NCI-H526 treated with DMSO at 0.1 percent for 48 hours (cell line): Measurements from ENCODE around the gene PQBP1.
"Not testable (repeated sequence)": the region's sequence is repeated elsewhere in the genome, so short reads cannot be mapped to it uniquely, and the experiment has no call there.

Source experiments
- DNase-seq: peaks from one replicate; lab custom pipeline; 2025; lab: John Stamatoyannopoulos, UW

The PQBP1 gene, protein sequence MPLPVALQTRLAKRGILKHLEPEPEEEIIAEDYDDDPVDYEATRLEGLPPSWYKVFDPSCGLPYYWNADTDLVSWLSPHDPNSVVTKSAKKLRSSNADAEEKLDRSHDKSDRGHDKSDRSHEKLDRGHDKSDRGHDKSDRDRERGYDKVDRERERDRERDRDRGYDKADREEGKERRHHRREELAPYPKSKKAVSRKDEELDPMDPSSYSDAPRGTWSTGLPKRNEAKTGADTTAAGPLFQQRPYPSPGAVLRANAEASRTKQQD

DNA sequence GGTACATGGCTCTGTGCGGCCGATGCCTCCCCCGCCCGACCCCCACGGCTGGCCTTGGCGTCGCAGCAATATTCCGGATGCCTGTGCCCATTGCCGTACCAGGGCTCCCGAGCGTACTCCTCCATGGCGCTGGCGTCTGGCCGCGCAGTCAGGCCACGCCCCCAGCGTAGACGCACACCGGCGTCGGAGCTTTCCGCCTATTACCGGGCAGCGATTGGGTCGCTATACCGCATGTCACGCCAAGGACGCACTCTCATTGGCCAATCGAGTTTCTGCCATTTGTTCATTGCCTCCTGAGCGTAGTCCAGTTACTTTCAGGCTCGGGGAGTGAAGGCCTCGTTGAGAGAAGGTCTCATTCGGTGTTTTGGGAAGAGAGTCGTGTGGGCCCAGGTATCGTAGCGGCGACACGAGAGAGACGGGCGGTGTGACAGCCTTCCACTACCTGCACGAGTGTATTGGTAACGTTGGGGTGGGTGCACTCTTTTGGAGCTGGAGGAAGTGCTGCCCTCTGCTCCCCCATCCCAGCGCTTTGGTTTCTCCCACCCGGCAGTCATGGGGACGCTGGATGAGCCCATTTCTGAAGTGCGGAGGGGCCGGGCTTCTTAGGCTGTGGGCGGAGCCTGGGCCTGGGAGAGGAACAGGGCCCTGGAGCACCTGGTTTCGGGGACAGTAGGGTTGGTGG, at the start of gene PQBP1, which contains the start of gene TIMM17B:
PQBP1 (plus strand) TSS at position 306 of the 682 bp plus-strand sequence. CDS start 580 bp downstream, outside the sequence.
TIMM17B (minus strand) TSS at position 144 of the 682 bp plus-strand sequence; CDS start at position 125, 19 bp downstream.
- peak; percentile 89 for DNase-seq

DNA sequence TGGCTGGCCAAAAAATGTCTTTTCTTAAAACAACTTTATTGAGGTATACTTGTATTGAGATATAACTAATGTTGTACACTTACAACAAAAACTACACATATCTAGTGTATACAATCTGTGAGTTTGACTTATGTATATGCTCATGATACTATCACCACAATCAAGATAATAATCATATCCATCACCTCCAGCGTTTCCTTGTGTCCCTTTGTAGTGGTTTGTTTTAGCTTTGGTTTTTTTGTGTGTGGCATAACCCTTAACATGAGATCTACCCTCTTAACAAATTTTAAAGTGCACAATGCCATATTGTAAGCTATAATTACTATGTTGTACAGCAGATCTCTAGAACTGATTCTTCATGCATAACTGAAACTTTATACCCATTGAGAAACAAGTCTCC, 48.9 kb upstream of the PQBP1 start:
- DNase-seq = no peak

DNA sequence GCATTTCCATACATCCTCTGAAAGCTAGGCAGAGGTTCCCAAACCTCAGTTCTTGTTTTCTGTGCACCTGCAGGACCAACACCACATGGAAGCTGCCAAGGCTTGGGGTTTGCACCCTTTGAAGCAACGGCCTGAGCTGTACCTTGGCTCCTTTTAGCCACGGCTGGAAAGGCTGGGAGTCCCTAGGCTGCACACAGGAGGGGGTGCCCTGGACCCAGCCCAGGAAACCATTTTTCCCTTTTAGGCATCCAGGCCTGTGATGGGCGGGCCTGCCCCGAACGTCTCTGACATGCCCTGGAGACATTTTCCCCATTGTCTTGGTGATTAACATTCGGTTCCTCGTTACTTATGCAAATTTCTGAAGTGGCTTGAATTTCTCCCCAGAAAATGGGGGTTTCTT, 44.9 kb upstream of the PQBP1 start:
- no peak for DNase-seq

DNA sequence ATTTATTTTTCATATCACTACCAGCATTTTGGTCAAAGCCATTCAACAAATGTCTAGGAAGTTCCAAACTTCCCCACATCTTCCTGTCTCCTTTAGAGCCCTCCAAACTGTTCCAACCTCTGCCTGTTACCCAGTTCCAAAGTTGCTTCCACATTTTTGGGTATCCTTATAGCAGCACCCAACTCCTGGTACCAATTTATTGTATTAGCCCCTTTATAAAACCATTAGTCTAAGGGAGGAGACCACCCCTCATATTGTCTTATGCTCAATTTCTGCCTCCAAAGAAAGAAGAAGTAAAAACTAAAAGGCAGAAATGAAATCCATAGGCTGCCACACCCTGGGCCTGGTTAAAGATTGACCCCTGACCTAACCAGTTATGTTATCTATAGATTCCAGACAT, 44.2 kb upstream of the PQBP1 start:
- DNase-seq = not testable (repeated sequence)

DNA sequence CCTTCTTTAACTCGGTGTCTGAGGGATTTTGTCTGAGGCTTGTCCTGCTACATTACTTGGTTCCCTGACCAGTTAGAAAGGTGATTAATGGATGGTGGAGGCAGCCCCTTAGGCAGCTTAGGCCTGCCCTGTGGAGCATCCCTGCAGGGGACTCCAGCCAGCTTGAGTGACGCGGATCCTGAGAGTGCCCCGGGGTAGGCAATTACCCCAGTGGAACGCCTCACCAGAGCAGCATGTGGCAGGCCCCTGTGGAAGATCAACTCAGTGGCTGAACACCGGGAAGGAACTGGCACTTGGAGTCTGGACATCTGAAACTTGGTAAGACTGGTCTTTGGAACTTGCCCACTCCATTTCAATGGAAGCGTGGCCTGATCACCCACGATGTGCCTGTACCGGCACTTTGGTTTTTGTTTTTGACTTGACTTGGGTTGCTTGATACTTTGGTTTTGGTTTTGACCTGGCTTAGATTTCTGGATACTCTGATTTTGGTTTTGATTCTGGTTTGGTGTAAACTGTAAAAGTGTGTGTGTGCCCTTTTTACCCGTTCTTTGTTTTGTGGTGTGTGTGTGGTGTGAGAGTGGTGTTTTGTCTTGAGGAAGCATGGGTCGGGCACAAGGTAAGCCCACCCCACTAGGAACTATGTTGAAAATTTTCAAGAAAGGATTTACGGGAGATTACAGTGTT, 43.5 kb upstream of the PQBP1 start:
- DNase-seq = not testable (repeated sequence)

DNA sequence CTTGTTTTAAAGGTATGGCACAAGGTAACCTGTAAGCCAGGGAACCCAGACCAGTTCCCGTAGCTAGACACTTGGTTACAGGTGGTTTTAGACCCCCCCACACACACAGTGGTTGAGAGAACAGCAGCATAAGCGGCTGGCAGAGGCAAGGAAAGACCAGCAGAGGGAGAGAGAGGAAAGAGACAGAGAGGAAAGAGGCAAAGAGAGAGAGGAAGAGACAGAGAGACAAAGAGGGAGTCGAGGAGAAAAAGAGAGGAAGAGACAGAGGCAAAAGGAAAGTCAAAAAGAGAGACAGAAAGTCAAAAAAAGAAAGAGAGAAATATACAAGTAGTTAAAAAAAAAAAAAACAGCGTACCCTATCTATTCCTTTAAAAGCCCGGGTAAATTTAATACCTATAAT, 42.8 kb upstream of the PQBP1 start:
- no peak for DNase-seq

DNA sequence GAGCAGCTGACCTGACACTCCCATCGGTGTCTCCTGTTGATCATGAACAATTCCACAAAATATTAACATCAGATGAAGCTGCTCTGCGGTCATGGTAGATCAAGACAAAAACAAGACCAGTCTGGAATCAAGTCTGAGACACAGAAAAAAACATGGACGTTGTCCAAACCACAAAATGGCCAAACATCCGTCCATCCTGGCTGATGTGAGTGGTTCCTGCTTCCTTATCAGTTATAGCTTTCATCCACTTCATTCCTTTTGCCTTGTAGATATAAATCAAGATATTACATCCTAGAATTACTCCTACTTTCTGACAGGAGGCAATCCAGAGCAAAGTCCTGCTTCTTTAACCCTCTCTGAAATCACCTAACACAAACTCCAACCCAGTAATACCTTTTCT, 33.5 kb upstream of the PQBP1 start:
- no peak for DNase-seq

DNA sequence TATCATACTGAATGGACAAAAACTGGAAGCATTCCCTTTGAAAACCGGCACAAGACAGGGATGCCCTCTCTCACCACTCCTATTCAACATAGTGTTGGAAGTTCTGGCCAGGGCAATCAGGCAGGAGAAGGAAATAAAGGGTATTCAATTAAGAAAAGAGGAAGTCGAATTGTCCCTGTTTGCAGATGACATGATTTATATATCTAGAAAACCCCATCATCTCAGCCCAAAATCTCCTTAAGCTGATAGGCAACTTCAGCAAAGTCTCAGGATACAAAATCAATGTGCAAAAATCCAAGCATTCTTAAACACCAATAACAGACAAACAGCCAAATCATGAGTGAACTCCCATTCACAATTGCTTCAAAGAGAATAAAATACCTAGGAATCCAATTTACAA, 25.7 kb upstream of the PQBP1 start:
- DNase-seq = not testable (repeated sequence)

DNA sequence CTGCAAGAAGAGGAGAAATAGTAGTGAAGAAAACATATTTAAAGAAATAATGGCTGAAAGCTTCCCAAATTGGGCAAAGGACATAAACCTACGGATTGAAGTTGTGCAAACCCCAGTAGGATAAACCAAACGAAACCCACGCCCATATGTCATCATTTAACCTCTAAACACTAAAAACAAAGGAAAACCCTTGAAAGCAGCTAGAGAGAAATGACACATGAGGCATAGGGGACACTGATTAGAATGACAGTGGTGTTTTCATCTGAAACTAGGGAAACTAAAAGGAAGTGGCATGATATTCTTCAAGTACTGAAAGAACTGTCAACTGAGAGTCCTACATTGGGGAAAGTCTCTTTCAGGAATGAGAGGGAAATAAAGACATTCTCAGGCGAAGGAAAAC, 20.8 kb upstream of the PQBP1 start:
- DNase-seq = not testable (repeated sequence)

DNA sequence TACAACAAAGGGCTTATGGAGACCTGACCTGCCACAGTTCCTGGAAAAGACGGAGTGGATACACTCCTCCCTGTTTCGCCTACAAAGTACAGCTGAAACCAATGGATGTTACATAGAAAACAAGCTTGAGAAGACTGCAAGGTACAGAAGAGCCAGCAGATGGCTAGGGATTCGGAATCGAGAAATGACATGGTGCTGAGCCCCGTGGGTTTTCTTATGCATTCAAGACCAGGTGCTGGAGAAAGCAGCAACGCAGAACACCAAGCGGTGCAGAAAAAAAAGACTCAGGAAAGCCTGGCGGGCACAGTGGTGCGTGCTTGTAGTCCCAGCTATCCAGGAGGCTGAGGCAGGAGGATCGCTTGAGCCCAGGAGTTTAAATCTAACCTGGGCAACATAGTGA, 14.0 kb upstream of the PQBP1 start:
- peak; percentile 2 for DNase-seq

DNA sequence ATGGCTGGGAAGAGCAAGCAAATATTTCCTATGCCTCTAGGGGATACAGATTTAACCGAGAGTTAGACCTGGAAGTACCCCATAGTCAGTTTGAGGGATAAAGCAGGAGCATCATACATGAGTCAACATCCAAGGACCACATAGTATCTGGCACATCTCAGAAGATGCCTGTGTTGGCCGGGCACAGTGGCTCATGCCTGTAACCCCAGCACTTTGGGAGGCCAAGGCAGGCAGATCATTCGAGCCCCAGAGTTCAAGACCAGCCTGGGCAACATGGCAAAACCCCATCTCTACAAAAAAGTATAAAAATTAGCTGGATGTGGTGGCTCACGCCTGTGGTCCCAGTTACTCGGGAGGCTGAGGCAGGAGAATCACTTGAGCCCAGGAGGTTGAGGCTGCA, 11.1 kb upstream of the PQBP1 start:
- not testable (repeated sequence) for DNase-seq

DNA sequence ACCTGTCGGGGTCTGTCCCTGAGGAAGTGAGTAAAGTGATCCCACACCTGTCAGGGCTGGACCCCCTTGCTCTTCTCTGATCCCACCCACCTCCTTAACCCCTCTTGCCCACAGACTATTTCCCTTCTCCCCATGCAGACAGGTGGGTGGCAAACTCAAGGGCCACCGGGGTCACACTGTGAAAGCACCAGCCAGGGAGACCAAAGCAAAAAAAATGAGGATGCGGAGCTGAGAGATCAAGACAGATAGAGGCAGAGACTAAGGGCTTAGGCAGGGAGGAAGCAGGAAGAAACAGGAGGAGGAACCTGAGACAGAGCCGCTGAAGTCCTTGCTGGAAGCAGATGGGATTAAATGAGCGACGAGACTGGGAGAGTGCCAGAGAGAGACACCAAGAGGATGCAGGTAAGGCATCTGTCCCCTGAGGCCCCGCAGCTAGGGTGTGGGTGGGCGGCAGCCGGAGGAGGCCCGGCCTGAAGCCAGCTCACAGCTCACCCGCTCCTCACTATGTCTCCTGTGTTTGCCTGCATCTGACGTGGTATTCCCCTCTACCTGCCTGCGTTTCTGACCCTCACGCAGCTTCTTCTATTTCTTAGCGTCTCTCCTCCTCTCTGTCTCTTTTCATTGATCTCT, 7.3 kb upstream of the PQBP1 start:
- DNase-seq = no peak

DNA sequence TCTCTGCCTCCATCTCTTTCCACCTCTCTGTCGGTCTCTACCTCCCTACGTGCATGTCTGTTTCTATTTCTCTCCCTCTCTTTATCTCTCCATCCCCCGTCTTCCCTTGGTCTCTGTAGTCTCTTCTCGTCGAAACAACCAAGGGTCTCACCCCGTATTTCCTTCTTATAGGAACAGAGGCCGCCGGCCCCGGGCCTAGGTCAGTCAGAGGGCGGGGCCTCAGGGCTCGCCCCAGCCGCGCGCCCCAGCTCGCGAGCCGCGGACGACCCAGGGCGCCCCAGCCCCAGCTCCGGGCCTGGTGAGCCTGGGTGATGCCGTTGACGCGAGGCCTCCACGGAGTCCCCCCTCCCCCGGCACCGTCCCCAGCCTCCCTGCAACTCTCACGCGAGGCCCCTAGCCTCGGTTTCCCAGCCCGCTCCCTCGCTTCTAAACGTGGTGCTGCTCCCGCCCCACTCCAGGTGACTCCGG, 6.8 kb upstream of the PQBP1 start:
- DNase-seq = no peak

DNA sequence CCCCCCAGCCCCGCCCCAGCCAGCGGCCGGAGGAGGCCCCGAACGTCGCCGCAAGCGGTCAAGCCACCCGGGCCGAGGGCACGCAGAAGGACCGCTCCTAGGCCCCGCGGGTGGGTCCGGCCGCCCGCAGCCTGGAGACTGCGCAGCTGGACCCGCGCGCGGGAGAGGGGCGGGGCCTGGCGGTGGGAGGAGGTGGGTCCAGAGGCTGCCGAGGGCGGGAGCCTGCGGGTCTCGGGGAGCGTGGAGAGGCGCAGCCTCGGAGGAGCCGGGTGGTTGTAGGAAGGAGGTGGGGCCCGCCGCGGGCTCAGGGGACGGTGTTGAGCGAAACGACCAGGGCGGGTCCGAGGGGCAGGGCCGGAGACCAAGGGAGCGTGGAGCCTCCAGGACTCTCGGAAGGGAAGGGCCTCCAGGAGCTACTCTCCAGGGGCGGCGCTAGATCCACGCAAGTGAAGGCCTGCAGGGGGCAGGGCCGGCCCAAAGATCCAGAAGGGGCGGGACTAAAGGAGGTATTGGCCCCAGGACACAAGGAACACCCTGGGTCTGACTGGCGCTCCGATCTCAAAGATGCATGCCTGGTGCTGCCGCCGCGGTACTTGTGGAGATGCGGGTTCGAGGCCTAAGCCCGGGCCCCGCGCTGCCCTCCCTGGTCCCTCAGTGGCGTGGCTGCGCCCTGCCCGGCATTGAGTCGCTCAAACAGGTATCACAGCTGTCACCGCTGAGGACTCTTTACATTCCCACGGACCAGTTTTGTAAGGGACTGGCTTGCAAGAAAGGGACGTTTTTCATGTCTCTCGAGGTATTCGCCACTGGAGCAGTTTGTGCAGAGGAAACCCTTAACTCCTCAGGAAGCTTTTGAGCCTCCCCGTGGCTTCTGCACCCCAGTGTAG, 6.1 kb upstream of the PQBP1 start:
- DNase-seq = peak; percentile 75

DNA sequence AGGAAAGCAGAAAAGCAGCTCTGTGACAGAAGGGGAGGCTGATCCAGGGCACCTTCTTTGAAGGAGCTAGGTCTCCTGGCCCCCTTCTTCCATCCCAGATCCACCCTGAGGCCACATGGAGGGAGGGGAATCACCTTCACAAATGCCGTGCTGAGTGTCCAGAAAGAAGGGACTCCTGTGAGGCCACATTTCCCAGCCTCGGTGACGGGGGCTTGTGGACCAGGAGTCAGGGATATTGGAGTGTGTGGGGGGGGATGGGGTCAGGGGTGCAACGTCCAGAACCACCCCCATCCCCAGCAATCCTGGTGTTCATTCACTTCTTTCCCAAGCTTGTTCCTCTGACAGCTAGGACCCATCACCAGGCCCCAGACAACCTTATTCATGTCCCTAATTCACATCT, 4.8 kb upstream of the PQBP1 start:
- DNase-seq = no peak

DNA sequence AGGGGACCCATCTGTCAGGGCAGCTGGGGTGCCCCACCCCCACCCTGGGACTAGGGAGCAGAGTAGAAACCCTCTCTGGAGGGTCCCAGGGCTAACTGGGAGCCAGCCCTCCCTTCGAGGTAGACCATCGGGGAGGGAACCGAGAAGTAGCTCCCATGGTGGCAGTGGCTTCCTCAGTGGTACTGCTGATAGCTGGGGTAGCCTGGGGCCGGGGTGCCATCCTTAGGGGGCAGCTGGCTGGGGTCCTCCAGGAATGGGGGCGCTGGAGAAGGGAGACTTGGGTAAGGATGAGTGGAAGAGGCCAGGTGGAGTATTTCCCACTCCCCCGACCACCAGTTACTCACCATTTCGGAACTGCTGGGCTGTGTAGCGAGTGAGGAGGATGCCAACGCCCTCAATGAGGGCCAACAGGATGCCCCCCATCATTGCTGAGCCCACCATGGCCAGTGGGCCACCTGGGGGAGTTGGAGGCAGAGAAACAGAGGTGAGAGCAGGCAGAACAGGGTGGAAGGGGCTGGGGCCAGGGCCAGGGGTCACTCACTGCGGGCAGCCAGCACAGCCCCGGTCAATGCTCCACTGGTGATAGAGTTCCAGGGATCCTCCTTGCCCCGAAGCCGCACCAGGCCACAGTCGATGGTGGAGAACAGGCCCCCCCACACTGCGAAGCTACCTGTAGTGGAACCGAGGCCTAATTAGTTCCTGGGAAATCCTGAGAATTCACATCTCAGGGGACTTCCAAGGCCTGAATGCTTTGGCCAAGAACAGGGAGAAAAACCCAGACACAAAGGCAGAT, 4.0 kb upstream of the PQBP1 start:
- DNase-seq = no peak

DNA sequence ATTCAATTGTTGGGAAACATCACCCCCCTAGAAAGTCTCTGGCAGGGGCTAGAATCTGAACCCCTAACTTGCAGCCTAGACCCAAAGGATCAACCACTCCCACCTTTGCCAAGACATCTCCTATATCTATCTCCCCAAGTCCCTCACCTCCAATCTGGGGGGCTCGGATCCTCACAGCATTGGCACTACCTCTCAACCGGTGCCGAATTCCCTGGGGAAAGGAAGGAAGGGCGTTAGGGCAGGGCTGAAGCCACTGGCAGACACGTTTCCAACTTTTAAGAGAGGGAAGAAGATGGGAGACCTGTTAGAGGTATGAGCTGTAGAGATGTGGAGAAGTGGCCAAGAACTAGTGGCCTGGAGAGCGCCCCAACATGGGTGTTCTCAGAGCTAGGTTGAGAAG, 2.8 kb upstream of the PQBP1 start:
- DNase-seq = no peak

DNA sequence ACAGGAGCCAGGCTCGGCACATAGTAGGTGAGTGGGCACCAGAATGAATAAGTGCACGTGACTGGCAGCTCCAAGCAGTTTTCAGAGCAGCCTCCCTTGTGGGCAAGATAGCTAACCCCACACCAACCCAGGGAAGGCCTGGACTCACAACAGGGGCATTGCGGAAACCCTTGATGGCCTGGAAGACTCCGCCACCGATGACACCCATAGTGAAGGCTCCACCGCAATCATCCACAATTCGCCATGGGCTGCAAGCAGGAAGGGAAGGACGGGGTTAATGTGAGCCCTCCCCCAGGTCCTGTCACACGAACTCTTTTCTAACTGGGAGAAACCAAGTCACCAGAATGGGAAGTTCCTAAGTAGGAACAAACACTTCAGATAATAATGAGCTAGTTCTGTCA, 1.1 kb upstream of the PQBP1 start:
- peak; percentile 43 for DNase-seq

DNA sequence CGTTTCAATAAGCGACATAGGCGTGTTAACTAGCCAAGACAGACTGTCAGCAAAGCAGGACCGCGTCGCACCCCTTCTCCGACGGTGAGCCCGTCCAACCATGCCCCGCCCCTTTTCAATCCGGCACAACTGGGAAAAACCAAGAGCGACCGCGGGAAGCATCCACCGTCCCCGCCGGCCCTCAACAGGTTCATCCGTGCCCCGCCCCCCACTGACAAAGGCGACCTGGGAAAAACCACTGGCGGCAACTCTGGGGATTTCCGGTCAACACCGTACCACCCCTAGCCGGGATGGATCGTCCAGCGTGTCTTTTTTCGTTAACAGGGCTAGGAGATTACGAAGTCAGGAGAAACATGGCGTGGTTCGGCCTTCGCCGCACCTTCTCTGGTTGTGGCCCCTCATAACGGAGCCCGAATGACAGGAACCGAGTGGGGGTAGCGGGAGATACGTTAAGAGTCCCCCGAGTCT, 539 bp upstream of the PQBP1 start:
- DNase-seq = peak; percentile 78

DNA sequence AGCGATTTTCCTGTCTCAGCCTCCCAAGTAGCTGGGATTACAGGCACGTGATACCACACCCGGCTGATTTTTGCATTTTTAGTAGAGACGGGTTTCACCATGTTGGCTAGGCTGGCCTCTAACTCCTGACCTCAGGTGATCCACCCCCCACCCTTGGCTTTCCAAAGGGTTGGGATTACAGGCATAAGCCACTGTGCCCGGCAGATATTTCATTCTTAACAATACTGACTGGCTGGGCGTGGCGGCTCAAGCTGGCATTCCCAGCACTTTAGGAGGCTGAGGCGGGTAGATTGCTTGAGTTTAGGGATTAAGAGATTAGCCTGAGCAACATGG, 1.3 kb downstream of the PQBP1 start:
- DNase-seq = no peak

DNA sequence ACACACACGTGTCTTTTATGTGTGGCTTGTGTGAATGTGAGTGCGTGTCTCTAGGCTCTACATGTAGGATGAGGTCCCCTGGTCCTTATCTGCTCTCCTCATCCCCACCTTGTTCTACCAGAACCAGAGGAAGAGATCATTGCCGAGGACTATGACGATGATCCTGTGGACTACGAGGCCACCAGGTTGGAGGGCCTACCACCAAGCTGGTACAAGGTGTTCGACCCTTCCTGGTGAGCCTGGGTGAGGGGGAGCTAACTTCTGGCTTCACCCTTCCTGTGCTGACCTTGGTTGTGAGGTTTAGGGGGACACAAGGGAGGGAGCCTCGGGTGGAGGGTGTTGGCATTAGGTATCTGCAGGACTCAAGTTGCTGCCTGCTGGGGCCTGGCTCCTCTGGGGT, 3.3 kb downstream of the PQBP1 start:
- no peak for DNase-seq
